ENCODE data around the gene SIRPD. TPM values are rescaled to one million over a fixed set of nuclear protein-coding genes. Genes with fewer than 3 reads are reported as not detected.

The SIRPD gene
- total and polyA plus RNA-seq, 5 experiments from 2014 or later: 0.22 to 0.58 (median 0.32) TPM; not detected in 1

DNA sequence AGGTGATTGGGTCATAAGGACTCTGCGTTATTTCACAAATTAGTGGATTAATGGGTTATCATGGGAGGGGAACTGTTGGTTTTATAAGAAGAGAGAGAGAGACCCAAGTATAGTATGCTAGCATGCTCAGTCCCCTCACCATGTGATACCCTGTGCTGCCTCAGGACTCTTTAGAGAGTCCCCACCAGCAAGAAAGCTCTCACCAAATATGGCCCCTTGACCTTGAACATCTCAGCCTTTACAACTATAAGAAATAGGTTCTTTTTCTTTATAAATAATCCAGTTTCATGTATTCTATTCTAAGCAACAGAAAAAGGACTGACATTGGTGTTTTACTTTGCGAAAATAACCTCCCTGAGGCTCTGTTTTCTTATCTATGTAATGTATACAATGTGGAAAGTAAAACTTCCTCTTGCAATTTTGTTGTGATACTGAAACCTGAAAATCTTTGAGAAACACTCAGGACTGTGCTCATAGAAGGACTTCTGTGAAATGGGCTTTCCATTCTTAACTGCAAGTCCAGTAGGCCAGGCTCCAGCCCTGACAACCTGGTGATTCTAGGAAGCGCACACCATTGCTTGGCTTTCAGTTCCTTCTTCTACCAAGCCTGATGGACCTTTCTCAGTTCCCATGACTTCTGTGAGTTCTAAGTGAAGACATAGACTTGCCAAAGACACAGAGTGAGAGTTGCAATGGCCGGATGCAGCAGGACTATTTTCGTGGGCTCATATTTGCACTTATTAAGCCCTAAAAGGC lies 21.9 kb downstream of the SIRPD start:
- no peak for ATAC-seq
- POLR2A ChIA-PET: no interaction called here

GRCh38 chr20:1534526-1534925 lies 23.0 kb downstream of the SIRPD start:
- Mint-ChIP-seq H3K27ac (no peak overlapping the region), H3K4me3 (no peak overlapping the region), H3K9me3 (peaks cover 0 to 2% (median 0%) of the 10 kb centered on the region in 9 donors), H3K27me3 (no peaks in the 10 kb centered on the region), H3K36me3 (no peaks in the 10 kb centered on the region), H3K4me1 (peaks cover 4 to 39% (median 14%) of the 10 kb centered on the region in 4 donors)
- ATAC-seq (no peak), DNase-seq (no peak)
- POLR2A ChIA-PET: no interaction called here

More for the DNA sequence above, 21.9 kb downstream of the SIRPD start:
- Mint-ChIP-seq H3K36me3 (peaks cover 0 to 4% (median 3%) of the 10 kb centered on the region in 3 donors), H3K27me3 (no peaks in the 10 kb centered on the region), H3K4me3 (no peak overlapping the region), H3K9me3 (peaks cover 0 to 9% (median 1%) of the 10 kb centered on the region in 9 donors), H3K27ac (peak overlapping the region in 1 of 10 donors; percentile 53), H3K4me1 (peaks cover 4 to 39% (median 13%) of the 10 kb centered on the region in 4 donors)
- DNase-seq: no peak

DNA sequence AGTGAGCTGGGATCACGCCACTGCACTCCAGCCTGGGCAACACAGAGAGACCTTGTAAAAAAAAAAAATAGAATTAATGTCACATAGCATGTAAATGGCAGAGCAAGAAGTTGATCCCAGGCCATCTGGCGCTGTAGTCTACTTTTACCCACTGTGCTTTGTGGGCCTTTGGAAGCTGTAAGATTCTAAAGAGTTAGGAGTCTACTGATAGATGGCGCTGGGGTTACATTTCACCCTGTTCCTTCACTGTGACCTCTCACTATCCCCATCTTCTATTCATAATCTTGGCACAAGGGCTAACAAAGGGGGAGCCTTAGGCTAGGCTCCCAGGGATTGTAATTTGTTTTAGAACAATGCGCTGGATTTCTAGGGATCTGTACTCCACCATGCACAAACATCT lies 24.4 kb downstream of the SIRPD start:
- H3K9me3 Mint-ChIP-seq: peaks cover 0 to 6% (median 0%) of the 10 kb centered on the region in 9 donors
- ATAC-seq (peak; percentile 39 to 50), DNase-seq (peak in 2 of 10 donors; percentile 5 to 23)
- POLR2A ChIA-PET: no interaction called here
- H3K27ac Mint-ChIP-seq: no peak overlapping the region
- H3K27me3 Mint-ChIP-seq: no peaks in the 10 kb centered on the region
- H3K4me3 Mint-ChIP-seq: no peak overlapping the region
- peaks cover 4 to 30% (median 9%) of the 10 kb centered on the region in 4 donors for H3K4me1 Mint-ChIP-seq
- no peaks in the 10 kb centered on the region for H3K36me3 Mint-ChIP-seq

GRCh38 chr20:1528811-1529210 lies 28.7 kb downstream of the SIRPD start:
- Mint-ChIP-seq H3K4me3 (no peak overlapping the region), H3K9me3 (peaks cover 0 to 21% (median 3%) of the 10 kb centered on the region in 9 donors), H3K36me3 (peaks cover 0 to 13% (median 3%) of the 10 kb centered on the region in 3 donors), H3K27me3 (no peaks in the 10 kb centered on the region), H3K27ac (no peak overlapping the region), H3K4me1 (peaks cover 2 to 8% (median 5%) of the 10 kb centered on the region in 4 donors)
- POLR2A ChIA-PET: no interaction called here
- ATAC-seq (no peak), DNase-seq (no peak)

- H3K27ac Mint-ChIP-seq: no peak overlapping the region
- POLR2A ChIA-PET: no interaction called here
- ATAC-seq (no peak), DNase-seq (no peak)
- no peaks in the 10 kb centered on the region for H3K27me3 Mint-ChIP-seq
- peaks cover 2 to 14% (median 5%) of the 10 kb centered on the region in 4 donors for H3K4me1 Mint-ChIP-seq
- H3K36me3 Mint-ChIP-seq: peaks cover 0 to 13% (median 3%) of the 10 kb centered on the region in 3 donors
- peaks cover 0 to 21% (median 3%) of the 10 kb centered on the region in 9 donors for H3K9me3 Mint-ChIP-seq
- H3K4me3 Mint-ChIP-seq: no peak overlapping the region
Measured at GRCh38 chr20:1527923-1528322, 29.6 kb downstream of the SIRPD start.

- ATAC-seq: no peak
- Mint-ChIP-seq H3K36me3 (peaks cover 0 to 13% (median 3%) of the 10 kb centered on the region in 3 donors), H3K9me3 (peaks cover 0 to 21% (median 3%) of the 10 kb centered on the region in 9 donors), H3K27me3 (peaks cover 0 to 2% (median 0%) of the 10 kb centered on the region in 5 donors), H3K27ac (no peak overlapping the region), H3K4me1 (peaks cover 2 to 14% (median 5%) of the 10 kb centered on the region in 4 donors), H3K4me3 (no peak overlapping the region)
- no peak for DNase-seq
- POLR2A ChIA-PET: no interaction called here
Measured at GRCh38 chr20:1526896-1527295, 30.6 kb downstream of the SIRPD start.

DNA sequence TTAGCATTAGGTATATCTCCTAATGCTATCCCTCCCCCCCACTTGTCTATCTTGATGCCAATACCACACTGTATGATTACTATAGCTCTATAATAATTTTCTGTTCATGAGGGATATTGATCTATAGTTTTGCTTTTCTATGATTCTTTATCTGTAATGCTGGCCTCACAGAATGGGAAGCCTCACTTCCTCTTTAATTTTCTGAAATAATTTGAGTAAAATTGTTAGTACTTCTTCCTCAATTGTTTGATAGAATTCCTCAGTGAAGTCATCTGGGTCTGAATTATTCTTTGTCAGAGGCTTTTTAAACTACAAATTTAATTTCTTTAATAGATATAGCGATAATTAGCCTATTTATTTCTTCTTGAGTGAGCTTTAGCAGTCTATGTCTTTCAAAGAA lies 31.2 kb downstream of the SIRPD start:
- H3K9me3 Mint-ChIP-seq: peaks cover 0 to 21% (median 3%) of the 10 kb centered on the region in 9 donors
- peaks cover 2 to 14% (median 5%) of the 10 kb centered on the region in 4 donors for H3K4me1 Mint-ChIP-seq
- no peak overlapping the region for H3K27ac Mint-ChIP-seq
- peaks cover 0 to 13% (median 3%) of the 10 kb centered on the region in 3 donors for H3K36me3 Mint-ChIP-seq
- POLR2A ChIA-PET: no interaction called here
- no peak for DNase-seq
- ATAC-seq: no peak
- H3K27me3 Mint-ChIP-seq: peaks cover 0 to 3% (median 0%) of the 10 kb centered on the region in 5 donors
- no peak overlapping the region for H3K4me3 Mint-ChIP-seq

DNA sequence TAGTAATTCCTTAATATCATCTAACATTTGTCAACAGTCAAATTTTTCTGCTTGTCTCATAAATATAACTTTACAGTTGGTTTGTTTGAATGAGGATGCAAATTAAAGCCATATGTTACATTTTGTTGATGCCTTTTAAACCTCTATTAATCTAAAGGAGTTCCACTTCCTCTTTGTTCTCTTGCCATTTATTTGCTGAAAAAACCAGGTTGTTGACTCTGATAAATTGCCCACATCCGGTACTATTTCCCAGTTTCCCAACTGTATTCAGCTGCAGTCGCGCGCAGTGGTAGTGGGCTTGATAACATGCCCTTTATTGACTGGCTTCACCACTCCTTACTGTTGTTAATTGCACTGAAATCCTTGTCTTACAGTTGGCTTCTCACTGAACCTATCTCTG lies 33.5 kb downstream of the SIRPD start:
- Mint-ChIP-seq H3K4me3 (no peak overlapping the region), H3K36me3 (peaks cover 0 to 13% (median 3%) of the 10 kb centered on the region in 3 donors), H3K4me1 (peaks cover 4 to 18% (median 6%) of the 10 kb centered on the region in 4 donors), H3K9me3 (peaks cover 0 to 21% (median 3%) of the 10 kb centered on the region in 9 donors), H3K27me3 (peaks cover 0 to 4% (median 0%) of the 10 kb centered on the region in 5 donors), H3K27ac (peak overlapping the region in 1 of 10 donors; percentile 11)
- no peak for DNase-seq
- ATAC-seq: no peak
- POLR2A ChIA-PET: no interaction called here

DNA sequence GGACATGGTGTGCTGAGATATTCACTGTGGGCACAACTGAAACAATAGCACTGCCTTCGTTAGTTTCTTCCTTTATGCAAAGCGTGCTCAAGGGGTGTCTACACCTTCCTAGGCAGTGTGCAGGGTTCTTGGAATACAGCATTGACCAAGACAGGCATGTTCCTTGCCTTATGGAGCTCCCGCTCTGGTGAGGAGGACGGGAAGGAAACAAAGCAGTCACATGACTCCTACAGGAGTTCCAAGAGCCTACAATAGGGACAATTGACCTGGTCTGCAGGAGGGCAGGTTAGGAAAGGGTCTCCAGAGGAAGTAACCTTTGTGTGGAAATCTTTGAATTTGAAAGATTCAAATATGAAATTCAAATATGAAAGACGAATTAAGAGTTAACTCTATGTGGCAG lies 40.5 kb downstream of the SIRPD start:
- Mint-ChIP-seq H3K4me3 (no peak overlapping the region), H3K9me3 (peaks cover 0 to 13% (median 0%) of the 10 kb centered on the region in 9 donors), H3K27ac (peak overlapping the region in 1 of 10 donors; percentile 4), H3K36me3 (peaks cover 0 to 12% (median 7%) of the 10 kb centered on the region in 3 donors), H3K27me3 (peaks cover 0 to 4% (median 2%) of the 10 kb centered on the region in 5 donors), H3K4me1 (peaks cover 0 to 4% (median 2%) of the 10 kb centered on the region in 4 donors)
- no peak for DNase-seq
- ATAC-seq: no peak
- POLR2A ChIA-PET: no interaction called here

DNA sequence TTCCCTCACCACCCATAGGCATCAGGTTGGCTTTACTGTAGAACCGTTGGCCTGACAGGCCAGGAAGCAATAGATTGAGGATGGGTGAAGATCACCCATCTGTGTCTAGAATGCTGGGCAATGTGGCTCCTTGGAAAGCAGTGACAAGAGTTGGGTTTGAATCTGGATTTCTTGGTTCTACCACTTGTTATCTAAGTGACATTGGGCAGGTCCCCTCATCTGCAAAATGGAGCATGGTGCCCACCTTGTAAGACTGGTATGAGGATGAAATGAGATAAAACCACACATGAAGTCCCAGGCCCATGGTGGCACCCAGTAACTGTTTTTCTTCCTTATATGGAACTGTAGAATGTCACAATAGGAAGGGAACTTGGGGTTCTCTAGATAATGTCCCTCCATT lies 43.7 kb downstream of the SIRPD start:
- ATAC-seq (no peak), DNase-seq (no peak)
- no peak overlapping the region for H3K27ac Mint-ChIP-seq
- peaks cover 0 to 12% (median 7%) of the 10 kb centered on the region in 3 donors for H3K36me3 Mint-ChIP-seq
- POLR2A ChIA-PET: no interaction called here
- peaks cover 0 to 5% (median under 1%) of the 10 kb centered on the region in 4 donors for H3K4me1 Mint-ChIP-seq
- H3K4me3 Mint-ChIP-seq: no peak overlapping the region
- peaks cover 0 to 13% (median 0%) of the 10 kb centered on the region in 9 donors for H3K9me3 Mint-ChIP-seq
- H3K27me3 Mint-ChIP-seq: peaks cover 0 to 7% (median 0%) of the 10 kb centered on the region in 5 donors

GRCh38 chr20:1509237-1509636 lies 48.3 kb downstream of the SIRPD start:
- peaks cover 0 to 5% (median under 1%) of the 10 kb centered on the region in 4 donors for H3K4me1 Mint-ChIP-seq
- H3K4me3 Mint-ChIP-seq: no peak overlapping the region
- DNase-seq (peak; percentile 1 to 68 (median 25)), ATAC-seq (peak; percentile 70 to 90)
- POLR2A ChIA-PET: interaction anchor here (2.6 kb wide), 1 partner anchor 224 kb away, joined by 8 read pairs; no protein-coding TSS in a partner anchor
- H3K27ac Mint-ChIP-seq: no peak overlapping the region
- H3K27me3 Mint-ChIP-seq: peaks cover 0 to 11% (median 9%) of the 10 kb centered on the region in 5 donors
- peaks cover 0 to 11% (median 0%) of the 10 kb centered on the region in 9 donors for H3K9me3 Mint-ChIP-seq
- H3K36me3 Mint-ChIP-seq: peaks cover 0 to 10% (median 7%) of the 10 kb centered on the region in 3 donors

DNA sequence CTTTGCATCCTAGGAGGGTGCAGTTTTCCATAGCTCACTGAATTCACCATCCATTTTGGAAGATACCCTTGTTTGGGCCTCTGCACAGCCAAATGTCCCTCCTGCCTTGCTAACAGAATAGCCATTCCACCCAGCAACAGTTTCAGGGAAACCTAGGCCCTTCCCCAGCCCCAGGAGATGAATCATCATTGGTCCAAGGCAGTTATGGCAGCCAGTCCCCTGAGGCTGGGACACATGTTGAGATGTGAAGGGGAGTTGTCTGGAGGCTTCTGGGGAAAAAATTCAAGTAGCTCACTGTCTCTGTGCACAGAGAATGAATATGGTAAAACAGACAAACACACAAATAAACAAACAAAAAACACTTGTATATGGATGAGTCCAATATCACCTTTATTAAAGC lies 48.9 kb downstream of the SIRPD start:
- POLR2A ChIA-PET: no interaction called here

DNA sequence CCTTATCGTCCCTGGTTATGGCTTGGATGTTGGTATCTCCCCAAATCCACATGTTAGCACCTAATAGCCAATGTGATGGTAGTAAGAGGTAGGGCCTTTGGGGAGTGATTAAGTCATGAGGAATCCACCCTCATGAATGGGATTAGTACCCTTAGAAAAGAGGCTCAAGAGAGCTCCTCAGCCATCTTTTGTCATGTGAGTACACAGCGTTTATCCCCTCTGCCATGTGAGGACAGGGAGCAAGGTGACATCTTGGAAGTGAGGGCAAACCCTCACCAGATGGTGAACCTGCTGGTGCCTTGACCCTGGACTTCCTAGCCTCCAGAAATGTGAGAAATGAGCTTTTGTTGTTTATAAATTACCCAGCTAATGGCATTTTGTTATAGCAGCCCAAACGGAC lies 50.2 kb downstream of the SIRPD start:
- Mint-ChIP-seq H3K36me3 (peaks cover 0 to 9% (median 5%) of the 10 kb centered on the region in 3 donors), H3K9me3 (peaks cover 0 to 6% (median 0%) of the 10 kb centered on the region in 9 donors), H3K27me3 (peaks cover 1 to 24% (median 11%) of the 10 kb centered on the region in 5 donors), H3K27ac (no peak overlapping the region), H3K4me3 (no peak overlapping the region), H3K4me1 (peaks cover 3 to 9% (median 5%) of the 10 kb centered on the region in 4 donors)
- POLR2A ChIA-PET: no interaction called here
- ATAC-seq: no peak
- DNase-seq: no peak

More for the DNA sequence above, 48.9 kb downstream of the SIRPD start:
- DNase-seq (no peak), ATAC-seq (no peak)
- peaks cover 0 to 9% (median 7%) of the 10 kb centered on the region in 3 donors for H3K36me3 Mint-ChIP-seq
- peaks cover 0 to 15% (median 8%) of the 10 kb centered on the region in 5 donors for H3K27me3 Mint-ChIP-seq
- peaks cover 2 to 7% (median 2%) of the 10 kb centered on the region in 4 donors for H3K4me1 Mint-ChIP-seq
- H3K27ac Mint-ChIP-seq: no peak overlapping the region
- peaks cover 0 to 8% (median 0%) of the 10 kb centered on the region in 9 donors for H3K9me3 Mint-ChIP-seq
- H3K4me3 Mint-ChIP-seq: no peak overlapping the region

Data from naive thymus-derived CD8-positive, alpha-beta T cell (primary cell).